MM.1S (cell line): Measurements from ENCODE around the gene DGCR6L.
"Not testable (repeated sequence)": the region's sequence is repeated elsewhere in the genome, so short reads cannot be mapped to it uniquely, and the experiment has no call there.

Source experiments
- CTCF ChIP-seq: fragments of 300-600 bp; sonication (generic); IDR thresholded peaks from 2 replicates; pipeline ENCODE4 v1.5.1; 2016; ENCODE audit warnings: antibody characterized with exemption, low read length, mixed read lengths
- EZH2 ChIP-seq: fragments of 300-600 bp; sonication (generic); optimal IDR thresholded peaks from 2 replicates; pipeline ENCODE3; 2017; ENCODE audit warnings: low read depth, mild to moderate bottlenecking, antibody characterized with exemption, low read length, mixed read lengths
- EZH2phosphoT487 ChIP-seq: fragments of 300-600 bp; sonication (generic); IDR thresholded peaks from 2 replicates; pipeline ENCODE4 v1.6.1; 2018; ENCODE audit warnings: antibody characterized with exemption, low read length

GRCh38 chr22:20280163-20280562 lies 39.7 kb downstream of the DGCR6L start:
- TF ChIP-seq CTCF, EZH2, EZH2phosphoT487: not testable (repeated sequence)
